Islet of Langerhans (tissue), 1 donor: ENCODE data around the gene CLHC1.
"Not testable (repeated sequence)": the region's sequence is repeated elsewhere in the genome, so short reads cannot be mapped to it uniquely, and the experiment has no call there.

Experiments
- FAIRE-seq: peaks from one replicate; lab custom pipeline; 2011; peaks lifted over from hg19 to GRCh38; lab: Jason Lieb, UNC

The CLHC1 gene

GRCh38 chr2:55232863-55233657 is 967 bp upstream of the CLHC1 start:
- FAIRE-seq, result no peak

- no peak for FAIRE-seq
Observed at GRCh38 chr2:55231546-55232083, 478 bp downstream of the CLHC1 start.

- FAIRE-seq, result no peak
Observed at GRCh38 chr2:55230551-55230950, 1.5 kb downstream of the CLHC1 start.

GRCh38 chr2:55229221-55229620 is 2.9 kb downstream of the CLHC1 start:
- no peak for FAIRE-seq

GRCh38 chr2:55228226-55228563 is 3.9 kb downstream of the CLHC1 start:
- no peak for FAIRE-seq

- FAIRE-seq, result not testable (repeated sequence)
Observed at GRCh38 chr2:55227437-55228225, 4.5 kb downstream of the CLHC1 start.

- FAIRE-seq, result no peak
Observed at GRCh38 chr2:55225481-55226020, 6.5 kb downstream of the CLHC1 start.

GRCh38 chr2:55224761-55225261 is 7.3 kb downstream of the CLHC1 start:
- FAIRE-seq, result no peak

GRCh38 chr2:55223958-55224760 is 7.9 kb downstream of the CLHC1 start:
- FAIRE-seq, result no peak

- FAIRE-seq, result no peak
Observed at GRCh38 chr2:55213822-55214221, 18.3 kb downstream of the CLHC1 start.

- no peak for FAIRE-seq
Observed at GRCh38 chr2:55204950-55205349, 27.1 kb downstream of the CLHC1 start.

GRCh38 chr2:55204536-55204935 is 27.6 kb downstream of the CLHC1 start:
- no peak for FAIRE-seq

GRCh38 chr2:55200416-55200815 is 31.7 kb downstream of the CLHC1 start:
- FAIRE-seq, result no peak

- FAIRE-seq, result no peak
Observed at GRCh38 chr2:55196526-55196925, 35.6 kb downstream of the CLHC1 start.

- FAIRE-seq, result not testable (repeated sequence)
Observed at GRCh38 chr2:55191888-55192287, 40.2 kb downstream of the CLHC1 start.

GRCh38 chr2:55186837-55187236 is 45.3 kb downstream of the CLHC1 start:
- FAIRE-seq, result not testable (repeated sequence)

- FAIRE-seq, result no peak
Observed at GRCh38 chr2:55180374-55180773, 51.7 kb downstream of the CLHC1 start.

- FAIRE-seq, result no peak
Observed at GRCh38 chr2:55176094-55176415, 56.0 kb downstream of the CLHC1 start.

- FAIRE-seq, result peak; percentile 100
Observed at GRCh38 chr2:55175254-55176093, 56.6 kb downstream of the CLHC1 start.

GRCh38 chr2:55173438-55174054 is 58.5 kb downstream of the CLHC1 start:
- no peak for FAIRE-seq

- FAIRE-seq, result no peak
Observed at GRCh38 chr2:55169915-55170314, 62.2 kb downstream of the CLHC1 start.
